Measurements from ENCODE around the gene TOMM40.

TOMM40 gene

DNA sequence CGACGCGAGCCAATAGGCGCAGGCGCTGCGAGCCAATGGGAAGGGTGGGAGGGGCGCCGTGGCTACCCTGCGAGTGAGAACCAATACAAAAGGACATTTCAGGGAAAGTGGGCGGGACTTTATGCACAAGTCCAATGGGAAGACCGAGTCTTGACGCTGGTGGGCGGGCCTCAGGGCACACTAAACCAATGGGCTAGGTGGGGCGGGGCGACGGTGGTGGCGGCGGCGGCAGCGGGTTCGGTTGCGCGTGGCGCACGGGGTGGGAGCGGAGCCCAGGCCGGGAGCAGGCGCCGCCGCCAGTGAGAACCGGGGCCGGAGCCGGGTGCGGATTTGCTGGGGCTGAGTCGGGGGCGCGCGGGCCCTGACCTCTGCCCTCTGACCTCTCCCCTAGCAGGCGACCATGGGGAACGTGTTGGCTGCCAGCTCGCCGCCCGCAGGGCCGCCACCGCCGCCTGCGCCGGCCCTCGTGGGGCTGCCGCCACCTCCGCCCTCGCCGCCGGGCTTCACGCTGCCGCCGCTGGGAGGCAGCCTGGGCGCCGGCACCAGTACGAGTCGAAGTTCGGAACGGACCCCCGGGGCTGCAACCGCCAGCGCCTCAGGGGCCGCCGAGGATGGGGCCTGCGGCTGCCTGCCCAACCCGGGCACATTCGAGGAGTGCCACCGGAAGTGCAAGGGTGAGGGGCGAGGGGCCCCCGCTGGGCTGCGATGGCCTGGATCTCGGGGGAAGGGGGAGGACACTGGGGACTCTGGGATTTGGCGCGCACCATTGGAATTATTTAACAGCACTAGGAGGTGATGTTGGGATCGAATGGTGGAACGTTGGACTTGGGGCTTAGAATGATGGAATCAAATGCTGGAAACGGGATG is at the start of gene TOMM40:
TOMM40 (plus strand) TSS at position 239 of the 867 bp plus-strand sequence; CDS start at position 401, 162 bp downstream.
- H3K4me3 ChIP-seq (ENCODE audit: low read depth, low read length), result peak within 1 kb of the TSS; percentile 89
- TF ChIP-seq, protein P1, sequence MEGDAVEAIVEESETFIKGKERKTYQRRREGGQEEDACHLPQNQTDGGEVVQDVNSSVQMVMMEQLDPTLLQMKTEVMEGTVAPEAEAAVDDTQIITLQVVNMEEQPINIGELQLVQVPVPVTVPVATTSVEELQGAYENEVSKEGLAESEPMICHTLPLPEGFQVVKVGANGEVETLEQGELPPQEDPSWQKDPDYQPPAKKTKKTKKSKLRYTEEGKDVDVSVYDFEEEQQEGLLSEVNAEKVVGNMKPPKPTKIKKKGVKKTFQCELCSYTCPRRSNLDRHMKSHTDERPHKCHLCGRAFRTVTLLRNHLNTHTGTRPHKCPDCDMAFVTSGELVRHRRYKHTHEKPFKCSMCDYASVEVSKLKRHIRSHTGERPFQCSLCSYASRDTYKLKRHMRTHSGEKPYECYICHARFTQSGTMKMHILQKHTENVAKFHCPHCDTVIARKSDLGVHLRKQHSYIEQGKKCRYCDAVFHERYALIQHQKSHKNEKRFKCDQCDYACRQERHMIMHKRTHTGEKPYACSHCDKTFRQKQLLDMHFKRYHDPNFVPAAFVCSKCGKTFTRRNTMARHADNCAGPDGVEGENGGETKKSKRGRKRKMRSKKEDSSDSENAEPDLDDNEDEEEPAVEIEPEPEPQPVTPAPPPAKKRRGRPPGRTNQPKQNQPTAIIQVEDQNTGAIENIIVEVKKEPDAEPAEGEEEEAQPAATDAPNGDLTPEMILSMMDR (IDR thresholded peaks at IDR 0.05; ENCODE audit: borderline replicate concordance, insufficient read depth, low read depth, low read length), result 0 out of 2 replicates have a peak, but pooled peaks have one; percentile 1

DNA sequence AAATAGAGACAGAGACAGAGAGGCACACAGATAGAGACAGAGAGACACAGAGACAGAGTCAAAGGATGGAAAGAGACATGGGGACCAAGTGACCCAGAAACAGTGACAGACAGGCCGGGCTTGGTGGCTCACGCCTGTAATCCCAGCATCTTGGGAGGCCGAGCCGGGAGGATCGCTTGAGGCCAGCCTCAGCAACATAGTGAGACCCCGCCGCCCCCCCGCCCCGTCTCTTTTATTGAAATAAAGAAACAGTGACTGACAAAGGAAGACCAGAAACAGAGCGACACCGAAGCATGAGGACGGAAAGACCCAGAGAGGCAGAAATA is 45.8 kb upstream of the TOMM40 start:
- TF ChIP-seq, protein P1 (IDR thresholded peaks at IDR 0.05; ENCODE audit: borderline replicate concordance, insufficient read depth, low read depth, low read length), result no peak
- no peak overlapping the region for H3K4me3 ChIP-seq (ENCODE audit: low read depth, low read length)

DNA sequence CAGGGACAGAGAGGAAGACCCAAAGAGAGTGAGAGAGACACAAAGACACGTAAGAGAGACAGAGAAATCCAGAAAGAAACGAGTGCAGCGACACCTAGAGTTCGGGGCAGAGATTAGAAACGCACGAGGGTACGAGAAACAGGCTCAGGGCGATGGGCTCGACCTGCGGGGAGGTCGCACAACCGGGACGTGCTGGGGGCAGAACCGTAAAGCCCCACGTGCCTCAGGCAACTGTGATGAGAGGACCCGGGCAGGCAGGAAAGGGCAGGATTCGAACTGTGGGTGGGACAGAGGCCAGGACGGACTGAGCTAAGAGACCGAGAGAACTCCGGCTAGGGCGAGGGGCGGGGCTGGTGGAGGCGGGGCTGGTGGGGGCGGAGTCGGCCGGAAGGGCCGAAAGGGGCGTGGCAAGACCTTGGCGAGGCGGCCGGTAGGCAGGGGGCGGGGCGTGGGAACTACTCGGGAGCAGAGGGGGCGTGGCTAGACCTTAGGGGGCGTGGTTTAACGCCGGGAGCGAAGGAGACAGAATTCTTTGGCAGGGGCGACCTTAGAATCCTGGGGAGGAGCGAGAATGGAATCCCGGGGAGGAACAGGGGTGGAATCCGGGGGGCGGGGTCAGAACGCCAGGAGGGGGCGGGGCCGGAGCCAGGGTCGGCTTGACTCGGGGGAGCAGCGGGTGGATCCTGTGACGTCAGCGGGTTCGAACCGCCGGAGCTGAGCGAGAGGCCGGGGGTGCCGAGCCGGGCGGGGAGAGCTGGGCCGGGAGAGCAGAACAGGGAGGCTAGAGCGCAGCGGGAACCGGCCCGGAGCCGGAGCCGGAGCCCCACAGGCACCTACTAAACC is 45.2 kb upstream of the TOMM40 start, which contains the start of gene NECTIN2:
NECTIN2 (plus strand) TSS at position 686 of the 843 bp plus-strand sequence. CDS start 229 bp downstream, outside the sequence.
- TF ChIP-seq, protein P1 (IDR thresholded peaks at IDR 0.05; ENCODE audit: borderline replicate concordance, insufficient read depth, low read depth, low read length), result peak; percentile 70

DNA sequence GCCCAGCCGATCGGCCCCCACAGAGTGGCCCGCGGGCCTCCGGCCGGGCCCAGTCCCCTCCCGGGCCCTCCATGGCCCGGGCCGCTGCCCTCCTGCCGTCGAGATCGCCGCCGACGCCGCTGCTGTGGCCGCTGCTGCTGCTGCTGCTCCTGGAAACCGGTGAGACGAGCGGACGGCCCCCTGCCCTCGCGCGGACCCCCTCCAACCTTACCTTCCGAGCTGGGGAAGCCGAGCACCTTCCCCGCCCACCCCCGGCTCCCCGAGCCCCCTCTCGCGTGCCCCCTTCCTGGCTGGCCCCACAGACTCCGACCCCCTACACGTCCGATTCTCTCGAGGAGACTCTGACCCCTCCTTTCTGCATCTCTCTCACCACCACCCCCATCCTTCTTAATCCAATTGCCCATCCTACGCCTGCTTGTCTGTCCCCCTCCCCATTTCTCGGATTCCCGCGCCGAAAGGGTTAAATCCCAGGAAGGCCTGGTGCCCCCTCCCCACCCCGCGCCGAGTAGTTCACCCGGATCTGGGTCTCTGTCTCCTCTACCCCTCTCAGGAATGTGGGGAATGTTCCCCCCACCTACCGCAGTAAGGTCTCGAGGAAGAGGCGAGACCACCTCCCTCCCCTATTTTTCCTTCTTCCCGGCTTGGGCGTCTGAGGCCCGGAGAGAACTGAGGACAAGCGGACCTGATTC is 44.5 kb upstream of the TOMM40 start:
- H3K4me3 ChIP-seq (ENCODE audit: low read depth, low read length), result peak overlapping the region; percentile 47
- TF ChIP-seq, protein P1 (IDR thresholded peaks at IDR 0.05; ENCODE audit: borderline replicate concordance, insufficient read depth, low read depth, low read length), result no peak

More for the DNA sequence above, 45.2 kb upstream of the TOMM40 start, which contains the start of gene NECTIN2:
- peak within 1 kb of the TSS; percentile 47 for H3K4me3 ChIP-seq (ENCODE audit: low read depth, low read length)

DNA sequence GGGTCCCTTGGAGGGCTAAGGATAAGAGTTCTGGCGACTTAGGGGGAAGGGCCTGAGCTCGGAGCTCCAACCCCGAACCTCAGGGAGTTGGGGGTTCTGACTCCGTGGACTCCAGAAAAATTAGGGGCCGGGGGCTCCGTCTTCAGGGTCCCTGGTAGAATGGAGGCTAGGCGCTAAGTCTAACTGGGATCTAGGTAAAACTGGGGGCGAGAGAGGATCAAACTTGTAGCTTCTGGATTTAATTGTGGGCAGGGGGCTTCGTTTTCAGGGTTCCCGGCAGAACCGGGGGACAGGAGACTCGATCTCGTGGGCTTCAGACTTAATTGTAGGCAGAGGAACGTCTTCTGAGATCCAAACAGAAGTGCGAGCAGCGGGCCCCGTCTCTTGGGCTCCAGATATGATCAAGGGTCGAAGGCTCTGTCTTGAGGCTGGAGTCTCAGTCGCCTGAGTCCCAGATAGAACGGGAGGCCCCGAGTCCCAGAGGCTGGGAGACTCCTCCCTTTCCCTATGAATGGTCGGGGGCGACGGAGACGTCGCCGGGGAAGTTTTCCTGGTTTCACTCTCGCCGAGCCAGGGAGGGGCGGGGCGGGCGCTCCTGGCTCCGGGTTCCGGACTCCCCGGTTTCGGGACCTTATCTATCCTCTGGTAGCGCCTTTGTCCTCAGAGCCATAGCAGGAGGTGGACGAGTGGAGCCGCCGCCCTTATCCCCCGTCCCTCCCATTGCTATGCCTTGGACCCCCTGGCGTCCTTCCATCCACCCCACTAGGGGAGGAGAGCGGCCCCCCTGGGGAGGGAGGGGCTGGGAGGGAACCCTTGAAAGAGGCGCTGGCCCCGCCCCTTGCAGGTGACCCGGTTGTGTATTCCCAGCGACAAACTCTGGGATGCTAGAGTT is 43.7 kb upstream of the TOMM40 start:
- no peak overlapping the region for H3K4me3 ChIP-seq (ENCODE audit: low read depth, low read length)
- TF ChIP-seq, protein P1 (IDR thresholded peaks at IDR 0.05; ENCODE audit: borderline replicate concordance, insufficient read depth, low read depth, low read length), result no peak

Data from GM12875 (cell line).